CD4-positive, alpha-beta T cell treated with Interleukin-1 beta for 1 hour (primary cell): ENCODE data around the gene KCNK6.
A peak's percentile ranks its signal among the peaks of the same experiment; 100 is the strongest.

Experiments
- DNase-seq, 2 donors: peaks; one replicate each; pipeline ENCODE4 v3.0.0-alpha.2; 2020 to 2022

The KCNK6 gene

GRCh38 chr19:38298821-38299680 is 20.6 kb upstream of the KCNK6 start:
- DNase-seq = no peak

- no peak for DNase-seq
Measured at GRCh38 chr19:38303517-38304351, 15.9 kb upstream of the KCNK6 start, which contains the start of gene C19orf33. Gene C19orf33, plus strand, starts transcription at chr19:38304251. Its CDS starts 11 bp downstream, at chr19:38304262.

GRCh38 chr19:38304352-38304865 is 15.2 kb upstream of the KCNK6 start:
- DNase-seq = no peak

- no peak for DNase-seq
Measured at GRCh38 chr19:38304866-38305429, 14.7 kb upstream of the KCNK6 start.

- no peak for DNase-seq
Measured at GRCh38 chr19:38306236-38306635, 13.4 kb upstream of the KCNK6 start.

GRCh38 chr19:38307076-38307475 is 12.6 kb upstream of the KCNK6 start:
- DNase-seq = no peak

GRCh38 chr19:38307597-38307996 is 12.0 kb upstream of the KCNK6 start:
- DNase-seq = no peak

- DNase-seq = no peak
Measured at GRCh38 chr19:38308006-38308766, 11.5 kb upstream of the KCNK6 start.

GRCh38 chr19:38308926-38309614 is 10.6 kb upstream of the KCNK6 start:
- no peak for DNase-seq

- DNase-seq = no peak
Measured at GRCh38 chr19:38309615-38310278, 9.9 kb upstream of the KCNK6 start.

GRCh38 chr19:38310279-38310670 is 9.4 kb upstream of the KCNK6 start:
- DNase-seq = no peak

GRCh38 chr19:38310986-38311385 is 8.7 kb upstream of the KCNK6 start:
- no peak for DNase-seq

- DNase-seq = peak; percentile 96 to 97
Measured at GRCh38 chr19:38315657-38316476, 3.8 kb upstream of the KCNK6 start, which contains the start of gene YIF1B. Gene YIF1B, minus strand, starts transcription at chr19:38315947. Its CDS starts 30 bp downstream, at chr19:38315917.

GRCh38 chr19:38316477-38317067 is 3.1 kb upstream of the KCNK6 start:
- no peak for DNase-seq

GRCh38 chr19:38317104-38317612 is 2.5 kb upstream of the KCNK6 start:
- peak; percentile 45 to 48 for DNase-seq

- no peak for DNase-seq
Measured at GRCh38 chr19:38318660-38319059, 985 bp upstream of the KCNK6 start.

- no peak for DNase-seq
Measured at GRCh38 chr19:38320969-38321339, 1.3 kb downstream of the KCNK6 start.

- no peak for DNase-seq
Measured at GRCh38 chr19:38321646-38322196, 2.1 kb downstream of the KCNK6 start.

- DNase-seq = no peak
Measured at GRCh38 chr19:38323291-38323690, 3.6 kb downstream of the KCNK6 start.
